ENCODE data around the gene TCF4. TPM values are rescaled to one million over a fixed set of nuclear protein-coding genes. Genes with fewer than 3 reads are reported as not detected.

The TCF4 gene
- total and polyA plus RNA-seq, 4 donors: 4.3 to 15.3 (median 11.5) TPM

DNA sequence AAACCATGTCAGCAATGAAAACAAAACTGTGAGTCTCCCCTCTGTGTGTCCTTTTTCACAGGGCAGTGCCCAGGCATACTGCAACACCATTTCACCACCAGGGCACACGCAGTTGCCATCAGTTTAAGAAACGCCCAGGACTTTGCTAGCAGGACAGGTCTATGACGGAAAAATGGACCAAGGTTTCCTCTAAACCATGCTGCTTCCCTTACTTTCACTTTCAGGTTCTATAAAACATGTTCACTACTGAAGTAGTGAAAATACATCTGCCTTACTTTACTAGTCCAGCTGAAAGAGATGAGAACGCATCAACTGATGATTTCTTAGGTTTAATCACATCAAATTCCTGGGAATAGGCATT is 110.5 kb downstream of the TCF4 start:
- Histone ChIP-seq H3K27ac (ENCODE audit: low read depth in 1 of 2, low read length in 2 of 2) (peak overlapping the region; percentile 74 to 78), H3K4me3 (ENCODE audit: low read depth in 1 of 3, low read length in 3 of 3) (peak overlapping the region; percentile 23 to 60 (median 55)), H3K9ac (ENCODE audit: low read depth in 1 of 2, low read length in 2 of 2) (peak overlapping the region; percentile 5 to 60), H3K27me3 (ENCODE audit: control insufficient read depth in 4 of 4, insufficient read depth in 4 of 4, low read length in 3 of 4) (no peaks in the 10 kb centered on the region), H3K9me3 (ENCODE audit: control insufficient read depth in 4 of 4, low read length in 3 of 4) (no peaks in the 10 kb centered on the region), H3K36me3 (ENCODE audit: control insufficient read depth in 4 of 4, insufficient read depth in 3 of 4, low read depth in 1 of 4, low read length in 3 of 4) (no peaks in the 10 kb centered on the region), H3K4me1 (ENCODE audit: control insufficient read depth in 4 of 4, insufficient read depth in 4 of 4, low read length in 3 of 4) (peaks cover 0 to 12% (median 2%) of the 10 kb centered on the region in 4 donors)
- 13% methylated on average over 4 of the region's 4 CpGs for WGBS
- TF ChIP-seq ZBTB33 (IDR thresholded peaks at IDR 0.05) (peak; percentile 7), YY1 (IDR thresholded peaks at IDR 0.05) (peak; percentile 18), JUND (IDR thresholded peaks at IDR 0.05) (peak in 1 of 2 donors; percentile 15), EGR1 (IDR thresholded peaks at IDR 0.05; ENCODE audit: low read depth in 2 of 2) (no peak), GABPA (IDR thresholded peaks at IDR 0.05 in 1 of 2, conservative IDR thresholded peaks at IDR 0.05 in 1 of 2) (no peak), FOXA2 (IDR thresholded peaks at IDR 0.05) (no peak), ATF3 (IDR thresholded peaks at IDR 0.05) (no peak), SP1 (IDR thresholded peaks at IDR 0.05) (peak; percentile 29), TAF1 (conservative IDR thresholded peaks at IDR 0.05) (no peak), RXRA (IDR thresholded peaks at IDR 0.05) (no peak), HNF4G (IDR thresholded peaks at IDR 0.05) (no peak), MAX (IDR thresholded peaks at IDR 0.05) (peak; percentile 85), CTCF (IDR thresholded peaks at IDR 0.05; ENCODE audit: low read depth, low read length, missing input control) (peak; percentile 29), FOXA1 (IDR thresholded peaks at IDR 0.05) (no peak), NR2F2 (IDR thresholded peaks at IDR 0.05) (no peak), RAD21 (IDR thresholded peaks at IDR 0.05) (peak in 1 of 2 donors; percentile 50), HNF4A (conservative IDR thresholded peaks at IDR 0.05) (peak; percentile 36 to 44)
- TF ChIP-seq, protein P1, sequence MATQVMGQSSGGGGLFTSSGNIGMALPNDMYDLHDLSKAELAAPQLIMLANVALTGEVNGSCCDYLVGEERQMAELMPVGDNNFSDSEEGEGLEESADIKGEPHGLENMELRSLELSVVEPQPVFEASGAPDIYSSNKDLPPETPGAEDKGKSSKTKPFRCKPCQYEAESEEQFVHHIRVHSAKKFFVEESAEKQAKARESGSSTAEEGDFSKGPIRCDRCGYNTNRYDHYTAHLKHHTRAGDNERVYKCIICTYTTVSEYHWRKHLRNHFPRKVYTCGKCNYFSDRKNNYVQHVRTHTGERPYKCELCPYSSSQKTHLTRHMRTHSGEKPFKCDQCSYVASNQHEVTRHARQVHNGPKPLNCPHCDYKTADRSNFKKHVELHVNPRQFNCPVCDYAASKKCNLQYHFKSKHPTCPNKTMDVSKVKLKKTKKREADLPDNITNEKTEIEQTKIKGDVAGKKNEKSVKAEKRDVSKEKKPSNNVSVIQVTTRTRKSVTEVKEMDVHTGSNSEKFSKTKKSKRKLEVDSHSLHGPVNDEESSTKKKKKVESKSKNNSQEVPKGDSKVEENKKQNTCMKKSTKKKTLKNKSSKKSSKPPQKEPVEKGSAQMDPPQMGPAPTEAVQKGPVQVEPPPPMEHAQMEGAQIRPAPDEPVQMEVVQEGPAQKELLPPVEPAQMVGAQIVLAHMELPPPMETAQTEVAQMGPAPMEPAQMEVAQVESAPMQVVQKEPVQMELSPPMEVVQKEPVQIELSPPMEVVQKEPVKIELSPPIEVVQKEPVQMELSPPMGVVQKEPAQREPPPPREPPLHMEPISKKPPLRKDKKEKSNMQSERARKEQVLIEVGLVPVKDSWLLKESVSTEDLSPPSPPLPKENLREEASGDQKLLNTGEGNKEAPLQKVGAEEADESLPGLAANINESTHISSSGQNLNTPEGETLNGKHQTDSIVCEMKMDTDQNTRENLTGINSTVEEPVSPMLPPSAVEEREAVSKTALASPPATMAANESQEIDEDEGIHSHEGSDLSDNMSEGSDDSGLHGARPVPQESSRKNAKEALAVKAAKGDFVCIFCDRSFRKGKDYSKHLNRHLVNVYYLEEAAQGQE (IDR thresholded peaks at IDR 0.05): peak; percentile 29
- DNase-seq (ENCODE audit: low spot score): no peak
